G401 (cell line): ENCODE data around the gene CPLX1. TPM values are rescaled to one million over a fixed set of nuclear protein-coding genes. Genes with fewer than 3 reads are reported as not detected.

Experiments
- DNase-seq: peaks from one replicate; pipeline ENCODE4 v3.0.0-alpha.2; 2015; ENCODE audit warnings: low spot score
- in situ Hi-C: cut with HindIII; loops from 2 replicates; pipeline ENCODE4 v1.10.0; 2016; ENCODE audit warnings: low sequenced_read_pairs, mixed read lengths
- total RNA-seq: library from RNA; depleted of rRNA; stranded (reverse); fragments of >200 nt; shearing (Covaris generic); gene quantifications from 2 replicates; pipeline ENCODE4 v1.2.3, GENCODE V29; 2014

CPLX1 gene
- total RNA-seq, 1 experiment from 2014 or later: 4.7 TPM

- in situ Hi-C loops: no loop called here
- DNase-seq: no peak
Observed at GRCh38 chr4:857461-857860, 31.5 kb upstream of the CPLX1 start.

GRCh38 chr4:856225-856901, 30.4 kb upstream of the CPLX1 start:
- no peak for DNase-seq
- in situ Hi-C loops: no loop called here

- no peak for DNase-seq
- in situ Hi-C loops: no loop called here
Observed at GRCh38 chr4:855880-856224, 29.9 kb upstream of the CPLX1 start.

DNA sequence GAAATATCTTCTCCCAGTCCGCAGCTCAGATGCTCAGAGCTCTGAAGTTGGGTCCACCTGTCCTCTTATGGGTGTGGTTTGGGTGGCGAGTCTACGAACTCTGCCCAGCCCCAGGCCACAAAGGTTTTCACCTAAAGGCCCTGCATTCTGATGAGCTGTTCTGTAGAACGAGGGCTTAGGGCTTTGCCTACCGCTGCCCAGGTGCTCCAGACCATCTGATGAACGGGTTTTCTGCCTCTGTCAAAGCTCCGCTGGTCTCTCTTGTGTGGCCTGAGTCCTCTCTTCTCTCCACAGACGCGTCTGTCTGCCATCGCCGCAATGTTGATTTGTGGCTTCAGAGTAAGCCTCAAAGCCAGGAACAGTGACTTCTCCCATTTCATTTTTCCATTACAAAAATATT, 28.4 kb upstream of the CPLX1 start:
- in situ Hi-C loops: no loop called here
- no peak for DNase-seq

DNA sequence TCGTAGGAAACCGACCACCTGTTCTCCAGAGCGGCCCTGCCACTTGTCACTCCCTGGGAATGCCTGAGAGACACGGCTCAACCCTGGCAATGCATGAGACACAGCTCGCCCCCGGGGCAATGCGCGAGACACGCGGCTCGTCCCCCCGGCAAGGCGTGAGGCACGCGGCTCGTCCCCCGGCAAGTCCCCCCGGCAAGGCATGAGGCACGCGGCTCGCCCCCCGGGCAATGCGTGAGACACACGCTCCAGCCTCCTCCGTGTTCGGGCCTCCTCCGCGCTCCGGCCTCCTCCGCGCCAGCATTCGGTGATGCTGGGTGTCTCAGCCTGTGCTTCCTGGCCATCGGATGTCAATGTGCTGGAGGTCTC, 27.5 kb upstream of the CPLX1 start:
- DNase-seq: no peak

DNA sequence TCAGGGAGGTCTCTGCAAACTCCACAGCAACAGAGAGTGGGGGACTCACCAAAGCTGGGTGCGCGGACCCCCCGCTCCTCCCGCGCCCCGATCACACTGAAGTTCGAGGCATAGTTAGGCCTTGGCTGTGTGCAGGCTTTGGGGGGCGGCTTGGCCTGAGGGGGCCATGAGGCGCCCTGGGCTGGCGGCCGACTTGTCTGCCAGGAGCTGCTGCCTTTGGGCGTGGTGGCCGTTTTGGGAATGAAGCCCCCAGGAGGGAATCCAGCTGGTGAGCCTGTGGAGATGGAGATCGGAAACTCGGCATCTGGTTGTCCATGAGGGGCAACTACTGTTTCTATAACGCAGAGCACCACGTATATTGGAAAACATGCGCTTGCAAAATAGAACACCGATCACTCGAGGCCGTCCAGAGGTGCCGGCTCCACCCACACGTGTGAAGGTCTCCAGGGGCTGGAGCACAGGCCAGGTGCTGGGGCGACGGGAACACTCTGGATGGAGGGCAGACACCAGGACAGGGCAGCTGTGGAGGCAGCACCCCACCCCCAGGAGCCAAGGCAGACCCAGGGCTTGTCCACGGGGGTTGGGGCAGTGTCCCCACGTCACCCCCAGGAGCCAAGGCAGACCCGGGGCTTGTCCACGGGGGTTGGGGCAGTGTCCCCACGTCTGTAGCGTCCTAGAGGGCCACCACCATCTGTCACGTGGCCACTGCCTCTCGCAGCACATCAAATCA, 25.9 kb upstream of the CPLX1 start:
- in situ Hi-C loops: no loop called here
- no peak for DNase-seq

More for the DNA sequence above, 27.5 kb upstream of the CPLX1 start:
- in situ Hi-C loops: no loop called here

DNA sequence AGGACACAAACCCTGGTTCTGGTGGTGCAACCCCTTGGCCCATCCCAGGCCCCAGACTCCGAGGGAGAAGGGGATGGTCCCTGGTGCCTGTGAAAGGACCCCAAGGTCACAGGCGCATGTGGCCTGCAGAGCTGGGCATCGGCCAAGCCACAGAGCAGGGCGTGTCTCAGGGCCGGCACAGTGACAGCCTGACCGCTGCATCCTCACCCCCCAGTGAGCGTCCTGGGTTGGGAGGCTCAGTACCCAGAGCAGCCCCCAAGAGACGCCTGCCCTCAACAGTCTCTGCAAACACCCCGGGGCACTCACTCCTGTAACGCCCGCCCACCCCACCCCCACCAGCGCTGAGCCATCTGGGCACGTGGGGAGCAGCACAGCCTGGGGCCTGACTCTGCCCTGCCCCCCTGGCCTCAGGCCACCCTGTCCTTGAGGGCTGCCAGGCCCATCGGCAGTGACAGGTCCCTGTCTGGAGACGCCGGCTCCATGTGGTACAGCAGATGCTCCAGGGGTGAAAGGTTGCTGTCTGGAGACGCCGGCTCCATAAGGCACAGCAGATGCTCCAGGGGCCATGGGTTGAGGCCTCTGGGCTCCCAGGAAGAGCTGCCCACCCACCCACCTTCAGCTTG, 24.5 kb upstream of the CPLX1 start:
- no peak for DNase-seq
- in situ Hi-C loops: no loop called here

GRCh38 chr4:849478-850175, 23.7 kb upstream of the CPLX1 start:
- DNase-seq: no peak
- in situ Hi-C loops: loop anchor here (5.0 kb wide), 1 partner anchor 82 kb away; no protein-coding TSS in a partner anchor

DNA sequence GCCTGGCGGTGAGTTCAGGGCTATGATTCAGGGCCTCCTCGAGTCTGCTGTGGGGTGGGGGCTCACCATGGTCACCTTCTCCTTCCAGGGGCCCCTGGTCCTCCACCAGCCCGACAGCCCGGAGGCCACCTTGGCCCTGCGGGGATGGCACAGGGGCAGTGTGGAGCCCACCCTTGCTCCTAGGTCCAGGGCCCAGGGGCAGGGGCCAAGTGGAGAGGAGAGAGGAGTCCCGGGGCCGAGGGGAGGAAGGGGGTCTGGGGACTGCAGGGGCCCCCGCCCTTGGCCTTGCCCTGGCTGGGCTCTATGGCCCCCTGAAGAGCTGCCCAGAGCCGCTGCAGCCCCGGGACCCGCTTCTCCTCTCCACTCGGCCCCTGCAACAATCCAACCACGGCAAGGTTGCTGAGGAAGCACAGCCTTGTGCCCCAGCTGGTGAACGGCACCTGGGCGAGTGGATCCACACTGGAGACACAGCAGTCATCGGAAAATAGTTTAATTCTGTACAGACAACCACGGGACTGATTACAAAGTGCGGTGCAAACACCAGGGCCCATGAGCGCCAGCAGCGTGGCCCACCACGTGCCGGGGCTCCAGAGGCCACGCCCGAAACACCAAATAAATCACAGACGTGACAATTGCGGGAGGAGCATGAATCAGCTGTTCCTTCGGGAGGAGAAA, 23.0 kb upstream of the CPLX1 start:
- in situ Hi-C loops: loop anchor here (5.0 kb wide), 1 partner anchor 82 kb away; no protein-coding TSS in a partner anchor
- DNase-seq: no peak

- in situ Hi-C loops: loop anchor here (5.0 kb wide), 1 partner anchor 81 kb away; no protein-coding TSS in a partner anchor
- DNase-seq: no peak
Observed at GRCh38 chr4:848307-848691, 22.4 kb upstream of the CPLX1 start.

DNA sequence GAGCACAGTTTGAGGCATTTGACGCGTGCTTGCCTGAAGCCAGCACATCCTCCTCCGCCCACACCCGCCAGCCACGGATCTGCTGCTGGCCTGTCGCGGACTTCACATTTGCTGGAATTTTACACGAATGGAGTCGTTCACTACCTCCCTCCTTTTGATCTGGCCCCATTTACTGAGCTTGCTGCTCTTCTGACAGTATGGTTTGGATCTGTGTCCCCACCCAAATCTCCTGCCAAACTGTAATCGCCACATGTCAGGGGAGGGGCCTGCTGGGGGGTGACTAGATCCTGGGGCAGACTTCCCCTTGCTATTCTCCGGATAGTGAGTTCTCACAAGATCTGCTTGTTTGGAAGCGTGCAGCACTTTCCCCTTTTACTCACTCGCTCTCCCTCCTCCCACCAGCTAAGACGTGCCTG, 19.9 kb upstream of the CPLX1 start:
- DNase-seq: no peak

DNA sequence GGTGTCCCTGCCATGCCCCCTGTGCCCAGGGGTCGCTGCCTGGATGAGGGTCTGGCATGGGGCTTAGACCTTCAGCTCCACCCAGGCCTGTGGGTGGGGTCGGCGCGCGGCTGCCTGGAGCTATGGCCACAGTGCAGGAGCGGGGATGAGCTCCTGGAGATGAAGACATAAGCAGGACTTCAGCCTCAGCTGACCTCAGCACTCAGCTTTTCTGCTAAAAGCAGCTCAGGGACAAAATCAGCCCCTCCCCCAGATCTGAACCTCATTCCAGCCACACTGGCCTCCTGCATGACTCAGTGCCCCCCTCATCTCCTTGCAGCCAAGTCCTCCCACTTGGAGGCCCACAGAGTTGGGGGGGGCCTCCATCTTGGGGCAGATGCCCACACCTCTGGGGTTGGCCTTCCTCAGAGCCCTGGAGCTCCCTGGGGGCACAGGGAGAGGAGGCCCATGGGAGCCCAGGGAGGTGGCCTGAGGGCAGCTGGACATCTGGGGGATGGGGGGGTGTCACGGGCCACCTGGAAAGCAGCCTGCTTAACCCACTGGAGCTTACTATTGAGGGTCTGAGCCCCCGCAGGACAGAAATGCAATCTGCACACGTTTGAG, 19.4 kb upstream of the CPLX1 start:
- no peak for DNase-seq
- in situ Hi-C loops: loop anchor here (5.0 kb wide), 1 partner anchor 78 kb away; no protein-coding TSS in a partner anchor

More for the DNA sequence above, 19.9 kb upstream of the CPLX1 start:
- in situ Hi-C loops: loop anchor here (5.0 kb wide), 1 partner anchor 79 kb away; no protein-coding TSS in a partner anchor

DNA sequence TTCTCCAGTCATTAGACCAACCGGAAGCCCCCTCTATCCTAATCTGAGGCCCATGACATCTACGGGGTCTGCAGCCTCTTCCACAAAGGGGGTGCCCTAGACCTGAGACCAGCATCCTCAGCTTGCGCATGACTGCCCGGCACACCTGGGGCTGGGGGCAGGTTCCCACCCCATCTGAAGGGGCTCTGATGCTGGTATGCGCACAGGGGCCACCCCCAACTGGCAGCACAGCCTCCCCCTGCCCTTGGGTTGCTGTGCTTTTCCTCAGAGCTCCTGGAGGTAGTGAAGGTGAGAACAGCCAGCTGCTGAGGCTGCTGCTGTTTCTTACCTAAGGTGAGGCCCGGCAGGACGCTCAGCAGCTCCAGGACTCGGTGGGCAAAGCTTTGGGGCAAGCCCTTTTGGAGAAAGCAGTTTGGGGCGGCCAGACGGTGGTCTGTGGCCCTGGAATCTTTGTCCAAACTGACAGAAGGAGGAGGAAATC, 18.9 kb upstream of the CPLX1 start:
- no peak for DNase-seq
- in situ Hi-C loops: loop anchor here (5.0 kb wide), 1 partner anchor 77 kb away; no protein-coding TSS in a partner anchor

DNA sequence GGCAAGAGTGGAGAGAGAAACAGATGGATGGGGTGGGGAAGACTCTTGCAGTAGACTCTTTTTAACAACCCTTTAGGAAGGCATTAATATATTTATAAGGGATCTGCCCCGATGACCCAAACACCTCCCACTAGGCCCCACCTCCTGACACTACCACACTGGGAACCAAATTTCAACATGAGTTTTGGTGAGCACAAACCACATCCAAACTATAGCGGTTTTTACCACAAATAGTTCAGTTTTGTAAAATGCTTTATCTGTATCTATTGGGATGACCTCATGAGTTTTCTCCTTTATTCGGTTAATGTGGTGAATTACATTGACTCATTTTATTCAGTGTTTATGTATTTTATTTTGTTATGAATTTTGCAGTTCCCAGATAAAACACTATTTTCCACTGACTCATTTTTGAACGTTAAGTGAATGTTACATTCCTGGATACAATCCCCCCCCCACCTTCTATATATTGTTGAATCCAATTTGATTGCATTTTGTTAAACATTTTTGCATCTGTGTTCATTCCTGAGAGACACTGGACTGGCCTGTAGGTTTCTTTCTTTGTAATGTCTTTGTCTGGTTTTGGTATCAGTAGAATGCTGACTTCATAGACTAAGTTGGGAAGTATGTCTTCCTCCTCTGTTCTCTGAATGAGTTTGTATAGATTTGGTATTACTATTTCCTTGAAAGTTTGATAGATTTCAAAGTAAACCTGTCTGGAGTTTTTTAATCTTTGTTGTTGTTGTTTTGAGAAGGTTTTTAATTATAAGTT, 13.9 kb upstream of the CPLX1 start:
- in situ Hi-C loops: loop anchor here (10.0 kb wide), 1 partner anchor 55 kb away; no protein-coding TSS in a partner anchor
- DNase-seq: no peak

DNA sequence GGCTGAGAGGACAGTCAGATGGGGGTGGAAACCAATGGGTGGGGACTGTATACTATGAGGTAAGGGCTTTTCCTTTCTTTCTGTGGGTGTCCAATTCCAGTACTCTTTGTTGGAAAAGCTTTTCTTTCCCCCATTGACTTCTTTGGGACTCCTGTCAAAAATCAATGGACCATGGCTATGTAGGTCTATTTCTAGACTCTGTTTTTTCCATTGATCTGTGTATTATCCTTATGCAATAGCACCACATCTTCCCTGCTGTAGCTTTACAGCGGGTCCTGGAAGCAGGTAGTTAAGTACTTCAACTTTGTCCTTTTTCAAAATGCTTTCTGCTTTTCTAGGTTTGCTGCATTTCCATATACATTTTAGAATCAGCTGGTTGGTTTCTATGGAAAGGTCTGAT, 11.8 kb upstream of the CPLX1 start:
- DNase-seq: no peak
- in situ Hi-C loops: loop anchor here (10.0 kb wide), 1 partner anchor 57 kb away; no protein-coding TSS in a partner anchor

GRCh38 chr4:836750-837301, 10.9 kb upstream of the CPLX1 start:
- DNase-seq: no peak
- in situ Hi-C loops: loop anchor here (10.0 kb wide), 1 partner anchor 58 kb away; no protein-coding TSS in a partner anchor

- DNase-seq: no peak
- in situ Hi-C loops: loop anchor here (10.0 kb wide), 1 partner anchor 59 kb away; no protein-coding TSS in a partner anchor
Observed at GRCh38 chr4:836003-836511, 10.1 kb upstream of the CPLX1 start.
